Measurements from ENCODE around the gene RHBG. TPM values are rescaled to one million over a fixed set of nuclear protein-coding genes. Genes with fewer than 3 reads are reported as not detected.

RHBG gene
- total and polyA plus RNA-seq, 2 donors (not counting 1 experiment from before 2014, with no cell fraction given) = not detected

DNA sequence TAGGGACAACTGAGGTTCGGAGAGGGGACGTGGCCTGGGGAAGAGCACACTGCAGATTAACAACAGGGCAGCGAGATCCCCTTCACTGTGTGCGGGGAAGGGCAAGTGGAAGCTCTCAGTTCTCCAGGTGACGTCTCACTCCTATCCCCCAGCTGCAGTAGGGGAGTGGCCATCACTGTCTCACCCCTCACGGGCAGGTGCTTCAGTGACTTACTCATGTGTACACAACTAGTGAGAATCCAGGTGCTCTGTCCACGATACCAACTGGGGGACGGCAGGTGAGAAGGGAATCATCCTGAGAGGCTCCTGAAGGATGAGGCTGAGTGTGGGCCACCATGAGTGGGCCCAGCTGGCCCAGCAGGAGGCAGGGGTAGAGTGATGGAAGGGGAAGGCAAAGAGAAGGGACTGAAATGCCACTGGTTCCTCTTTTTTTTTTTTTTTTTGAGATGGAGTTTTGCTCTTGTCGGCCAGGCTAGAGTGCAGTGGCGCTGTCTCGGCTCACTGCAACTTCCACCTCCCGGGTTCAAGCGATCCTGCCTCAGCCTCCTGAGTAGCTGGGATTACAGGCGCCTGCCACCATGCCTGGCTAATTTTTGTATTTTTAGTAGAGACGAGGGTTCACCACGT, 25.9 kb downstream of the RHBG start:
- ATAC-seq (ENCODE audit: low read depth) (peak; percentile 33), DNase-seq (peak; percentile 43)
- peaks cover 2% of the 10 kb centered on the region for H3K9me3 Mint-ChIP-seq (ENCODE audit: insufficient read depth)
- H3K4me3 ChIP-seq (ENCODE audit: control extremely low read depth in 1 of 5, extremely low read depth in 1 of 5, insufficient read depth in 1 of 5, low read depth in 2 of 5, low read length in 4 of 5) = no peak overlapping the region
- H3K4me1 ChIP-seq (ENCODE audit: control insufficient read depth in 2 of 2, insufficient read depth in 2 of 2, low read length in 2 of 2) = peaks cover 0 to 5% of the 10 kb centered on the region in 2 donors
- H3K9ac ChIP-seq (ENCODE audit: low read length) = no peak overlapping the region
- TF ChIP-seq EZH2 (IDR thresholded peaks at IDR 0.05; ENCODE audit: borderline replicate concordance, insufficient read depth, low read depth, low read length, poor library complexity, severe bottlenecking) = no peak
- TF ChIP-seq, protein P1, sequence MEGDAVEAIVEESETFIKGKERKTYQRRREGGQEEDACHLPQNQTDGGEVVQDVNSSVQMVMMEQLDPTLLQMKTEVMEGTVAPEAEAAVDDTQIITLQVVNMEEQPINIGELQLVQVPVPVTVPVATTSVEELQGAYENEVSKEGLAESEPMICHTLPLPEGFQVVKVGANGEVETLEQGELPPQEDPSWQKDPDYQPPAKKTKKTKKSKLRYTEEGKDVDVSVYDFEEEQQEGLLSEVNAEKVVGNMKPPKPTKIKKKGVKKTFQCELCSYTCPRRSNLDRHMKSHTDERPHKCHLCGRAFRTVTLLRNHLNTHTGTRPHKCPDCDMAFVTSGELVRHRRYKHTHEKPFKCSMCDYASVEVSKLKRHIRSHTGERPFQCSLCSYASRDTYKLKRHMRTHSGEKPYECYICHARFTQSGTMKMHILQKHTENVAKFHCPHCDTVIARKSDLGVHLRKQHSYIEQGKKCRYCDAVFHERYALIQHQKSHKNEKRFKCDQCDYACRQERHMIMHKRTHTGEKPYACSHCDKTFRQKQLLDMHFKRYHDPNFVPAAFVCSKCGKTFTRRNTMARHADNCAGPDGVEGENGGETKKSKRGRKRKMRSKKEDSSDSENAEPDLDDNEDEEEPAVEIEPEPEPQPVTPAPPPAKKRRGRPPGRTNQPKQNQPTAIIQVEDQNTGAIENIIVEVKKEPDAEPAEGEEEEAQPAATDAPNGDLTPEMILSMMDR (IDR thresholded peaks at IDR 0.05) = no peak
- peaks cover 0 to 9% (median 0%) of the 10 kb centered on the region in 3 donors for H3K9me3 ChIP-seq (ENCODE audit: control extremely low read depth in 1 of 3, control insufficient read depth in 2 of 3, insufficient read depth in 1 of 3, low read length in 2 of 3)
- no peak overlapping the region for H3K4me3 Mint-ChIP-seq
- H4K20me1 ChIP-seq (ENCODE audit: control insufficient read depth, insufficient read depth, low read length, poor library complexity, severe bottlenecking) = no peaks in the 10 kb centered on the region
- no peaks in the 10 kb centered on the region for H3K36me3 ChIP-seq (replicated peaks in 1 of 2; ENCODE audit: control extremely low read depth in 1 of 2, control insufficient read depth in 1 of 2, extremely low read depth in 1 of 2, insufficient read depth in 2 of 2, low read length in 1 of 2)
- POLR2A ChIA-PET = no interaction called here
- 45% methylated on average over 11 of the region's 16 CpGs for WGBS (ENCODE audit: insufficient coverage)
- CTCF ChIA-PET = interaction anchor here (0.7 to 4.1 kb wide), 4 partner anchors 9 to 96 kb away, joined by 3 to 21 read pairs (median 4); no protein-coding TSS in a partner anchor
- no peak overlapping the region for H3K27ac Mint-ChIP-seq
- H3K4me1 Mint-ChIP-seq = peaks cover 12% of the 10 kb centered on the region
- peaks cover 0 to 14% (median 2%) of the 10 kb centered on the region in 4 experiments for H3K27me3 ChIP-seq (replicated peaks in 1 of 4; ENCODE audit: control extremely low read depth in 1 of 4, control insufficient read depth in 3 of 4, insufficient read depth in 4 of 4, low read length in 3 of 4)
- no peak overlapping the region for H3K27ac ChIP-seq (ENCODE audit: low read length in 2 of 2)
- peaks cover 9% of the 10 kb centered on the region for H3K27me3 Mint-ChIP-seq
- no peak overlapping the region for H3K4me2 ChIP-seq (replicated peaks; ENCODE audit: low read depth, low read length, poor library complexity, severe bottlenecking)
- H2AFZ ChIP-seq (ENCODE audit: insufficient read depth, low read depth, low read length, poor library complexity, severe bottlenecking) = no peak overlapping the region
- intact Hi-C loops (cut with micrococcal nuclease) = no loop called here
- no peaks in the 10 kb centered on the region for H3K79me2 ChIP-seq (ENCODE audit: control insufficient read depth, insufficient read depth, low read length)

DNA sequence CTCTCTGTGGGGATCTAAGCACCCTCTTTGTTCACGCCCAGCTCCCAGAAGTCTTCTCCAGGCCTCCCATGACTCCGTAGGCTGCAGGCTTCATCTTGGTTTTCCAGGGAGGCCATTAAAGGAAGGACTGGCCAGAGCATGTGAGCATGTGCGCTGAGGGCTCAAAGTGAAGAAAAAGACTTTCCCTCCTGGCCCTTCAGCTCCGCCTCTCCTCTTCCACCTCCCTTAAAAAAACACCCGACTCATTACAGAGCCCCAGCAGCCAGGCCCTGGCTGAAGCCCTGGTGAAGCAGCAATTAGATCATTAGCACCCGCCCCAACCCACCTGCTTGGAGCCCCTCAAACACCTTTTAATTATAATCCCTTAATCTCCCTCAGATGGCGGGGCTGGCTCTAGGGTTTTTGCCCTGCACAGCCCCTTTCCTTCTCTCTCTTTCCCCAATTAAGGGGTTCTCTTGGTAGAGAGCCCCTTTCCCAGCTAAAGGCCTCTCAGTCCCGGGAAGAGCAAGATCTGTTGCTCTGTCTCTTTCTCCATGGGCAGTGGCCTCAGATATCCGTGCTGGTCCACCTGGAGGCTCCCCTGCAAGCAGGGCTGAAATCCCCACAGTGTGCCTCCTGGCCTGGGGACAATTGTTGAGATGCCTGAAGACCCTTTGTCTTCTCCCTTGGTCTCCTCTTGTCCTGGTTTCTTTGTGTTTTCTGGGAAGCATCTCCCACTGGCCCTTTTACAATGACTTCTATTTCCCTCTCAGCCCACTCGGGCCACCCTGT, 30.5 kb downstream of the RHBG start:
- H3K27ac ChIP-seq (ENCODE audit: low read length in 2 of 2) = no peak overlapping the region
- H3K4me1 Mint-ChIP-seq = peaks cover 12% of the 10 kb centered on the region
- intact Hi-C loops (cut with micrococcal nuclease) = no loop called here
- TF ChIP-seq EZH2 (IDR thresholded peaks at IDR 0.05; ENCODE audit: borderline replicate concordance, insufficient read depth, low read depth, low read length, poor library complexity, severe bottlenecking) = no peak
- TF ChIP-seq, protein P1 (IDR thresholded peaks at IDR 0.05) = no peak
- H3K27ac Mint-ChIP-seq = no peak overlapping the region
- peaks cover 0 to 14% (median 0%) of the 10 kb centered on the region in 4 experiments for H3K27me3 ChIP-seq (replicated peaks in 1 of 4; ENCODE audit: control extremely low read depth in 1 of 4, control insufficient read depth in 3 of 4, insufficient read depth in 4 of 4, low read length in 3 of 4)
- H3K4me2 ChIP-seq (replicated peaks; ENCODE audit: low read depth, low read length, poor library complexity, severe bottlenecking) = no peak overlapping the region
- DNase-seq = no peak
- peaks cover 0 to 9% (median 0%) of the 10 kb centered on the region in 3 donors for H3K9me3 ChIP-seq (ENCODE audit: control extremely low read depth in 1 of 3, control insufficient read depth in 2 of 3, insufficient read depth in 1 of 3, low read length in 2 of 3)
- H4K20me1 ChIP-seq (ENCODE audit: control insufficient read depth, insufficient read depth, low read length, poor library complexity, severe bottlenecking) = no peaks in the 10 kb centered on the region
- H3K9me3 Mint-ChIP-seq (ENCODE audit: insufficient read depth) = peaks cover 2% of the 10 kb centered on the region
- H3K9ac ChIP-seq (ENCODE audit: low read length) = no peak overlapping the region
- ATAC-seq (ENCODE audit: low read depth) = no peak
- CTCF ChIA-PET = interaction anchor here (3.4 kb wide), 1 partner anchor 13 kb away, joined by 18 read pairs; no protein-coding TSS in a partner anchor
- WGBS (ENCODE audit: insufficient coverage) = 85% methylated on average over 10 of the region's 10 CpGs
- H3K36me3 ChIP-seq (replicated peaks in 1 of 2; ENCODE audit: control extremely low read depth in 1 of 2, control insufficient read depth in 1 of 2, extremely low read depth in 1 of 2, insufficient read depth in 2 of 2, low read length in 1 of 2) = no peaks in the 10 kb centered on the region
- H3K4me3 ChIP-seq (ENCODE audit: control extremely low read depth in 1 of 5, extremely low read depth in 1 of 5, insufficient read depth in 1 of 5, low read depth in 2 of 5, low read length in 4 of 5) = no peak overlapping the region
- H3K4me1 ChIP-seq (ENCODE audit: control insufficient read depth in 2 of 2, insufficient read depth in 2 of 2, low read length in 2 of 2) = peaks cover 0 to 5% of the 10 kb centered on the region in 2 donors
- POLR2A ChIA-PET = no interaction called here
- peaks cover 7% of the 10 kb centered on the region for H3K27me3 Mint-ChIP-seq
- no peak overlapping the region for H3K4me3 Mint-ChIP-seq
- H2AFZ ChIP-seq (ENCODE audit: insufficient read depth, low read depth, low read length, poor library complexity, severe bottlenecking) = no peak overlapping the region
- H3K79me2 ChIP-seq (ENCODE audit: control insufficient read depth, insufficient read depth, low read length) = no peaks in the 10 kb centered on the region

Data from B cell (primary cell).